ENCODE measurements around the gene GPATCH2. TPM values are rescaled to one million over a fixed set of nuclear protein-coding genes. Genes with fewer than 3 reads are reported as not detected.

The GPATCH2 gene
- total RNA-seq, 1 donor from 2014 or later, result 13.0 TPM

DNA sequence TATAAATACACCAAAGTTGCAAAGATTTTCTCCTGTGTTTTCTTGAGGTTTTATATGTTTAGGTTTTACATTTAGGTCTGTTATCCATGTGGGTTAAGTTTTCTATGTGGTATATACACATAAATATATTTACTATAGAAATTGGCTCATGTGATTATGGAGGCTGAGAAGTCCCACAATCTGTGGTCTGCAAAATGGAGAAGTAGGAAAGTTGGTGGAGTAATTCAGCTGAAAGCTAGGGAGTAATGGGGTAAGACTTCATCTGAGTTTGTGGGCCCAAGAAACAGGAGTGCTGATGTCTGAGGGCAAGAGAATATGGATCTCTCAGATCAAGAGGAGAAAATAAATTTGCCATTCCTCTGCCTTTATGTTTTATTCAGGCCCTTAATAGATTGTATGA is 146.0 kb downstream of the GPATCH2 start:
- H3K4me3 ChIP-seq (ENCODE audit: low read depth, low read length), result no peak overlapping the region
- no peak for DNase-seq (ENCODE audit: low read depth)
- TF ChIP-seq, protein P1, sequence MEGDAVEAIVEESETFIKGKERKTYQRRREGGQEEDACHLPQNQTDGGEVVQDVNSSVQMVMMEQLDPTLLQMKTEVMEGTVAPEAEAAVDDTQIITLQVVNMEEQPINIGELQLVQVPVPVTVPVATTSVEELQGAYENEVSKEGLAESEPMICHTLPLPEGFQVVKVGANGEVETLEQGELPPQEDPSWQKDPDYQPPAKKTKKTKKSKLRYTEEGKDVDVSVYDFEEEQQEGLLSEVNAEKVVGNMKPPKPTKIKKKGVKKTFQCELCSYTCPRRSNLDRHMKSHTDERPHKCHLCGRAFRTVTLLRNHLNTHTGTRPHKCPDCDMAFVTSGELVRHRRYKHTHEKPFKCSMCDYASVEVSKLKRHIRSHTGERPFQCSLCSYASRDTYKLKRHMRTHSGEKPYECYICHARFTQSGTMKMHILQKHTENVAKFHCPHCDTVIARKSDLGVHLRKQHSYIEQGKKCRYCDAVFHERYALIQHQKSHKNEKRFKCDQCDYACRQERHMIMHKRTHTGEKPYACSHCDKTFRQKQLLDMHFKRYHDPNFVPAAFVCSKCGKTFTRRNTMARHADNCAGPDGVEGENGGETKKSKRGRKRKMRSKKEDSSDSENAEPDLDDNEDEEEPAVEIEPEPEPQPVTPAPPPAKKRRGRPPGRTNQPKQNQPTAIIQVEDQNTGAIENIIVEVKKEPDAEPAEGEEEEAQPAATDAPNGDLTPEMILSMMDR (conservative IDR thresholded peaks at IDR 0.05; ENCODE audit: low read depth, low read length), result no peak

DNA sequence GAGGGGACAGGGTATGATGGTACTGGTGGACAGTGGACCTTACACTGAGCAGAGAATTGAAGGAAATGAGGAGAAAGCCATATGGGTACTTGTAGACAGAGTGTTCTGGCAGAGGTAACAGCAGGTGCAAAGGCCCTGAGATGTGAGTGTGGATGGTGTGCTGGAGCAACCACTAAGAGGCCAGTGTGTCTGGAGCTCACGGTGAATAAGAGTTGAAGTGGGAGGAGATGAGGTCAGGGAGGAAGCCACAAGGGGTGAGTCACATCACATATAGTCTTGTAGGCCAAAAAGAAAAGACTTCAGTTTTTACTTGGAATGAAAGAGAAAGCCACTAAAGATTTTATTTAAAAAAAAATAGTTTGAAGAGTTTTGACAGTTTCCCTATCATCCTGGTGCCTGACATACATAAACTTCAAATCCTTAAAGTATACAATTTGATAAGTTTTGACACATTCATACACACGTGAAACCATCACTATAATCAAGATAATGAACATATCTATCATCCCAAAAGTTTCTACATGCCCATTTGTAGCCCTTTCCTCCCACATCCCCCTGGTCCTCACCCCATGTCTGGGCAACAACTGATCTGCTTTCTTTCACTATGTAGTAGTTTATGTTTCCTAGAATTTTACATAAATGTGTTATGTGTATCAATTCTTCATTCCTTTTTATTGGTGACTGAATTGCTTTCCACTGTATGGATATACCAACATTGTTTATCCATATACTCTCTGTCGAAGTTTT is 148.4 kb downstream of the GPATCH2 start:
- TF ChIP-seq, protein P1 (conservative IDR thresholded peaks at IDR 0.05; ENCODE audit: low read depth, low read length), result no peak
- H3K4me3 ChIP-seq (ENCODE audit: low read depth, low read length), result no peak overlapping the region
- peak; percentile 29 for DNase-seq (ENCODE audit: low read depth)

DNA sequence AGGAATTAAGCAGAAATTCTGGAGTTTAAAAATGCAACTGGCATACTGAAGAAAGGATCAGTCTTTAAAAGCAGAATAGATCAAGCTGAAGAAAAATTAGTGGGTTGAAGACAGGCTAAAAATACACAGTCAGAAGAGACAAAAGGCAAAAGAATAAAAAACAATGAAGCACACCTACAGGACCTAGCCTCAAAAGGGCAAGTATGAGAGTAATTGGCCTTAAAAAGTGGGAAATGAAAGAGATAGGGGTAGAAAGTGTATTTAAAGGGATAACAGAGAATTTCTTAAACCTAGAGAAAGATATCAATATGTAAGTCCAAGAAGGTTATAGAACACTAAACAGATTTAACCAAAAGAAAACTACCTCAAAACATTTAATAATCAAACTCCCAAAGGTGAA is 152.4 kb downstream of the GPATCH2 start:
- no peak overlapping the region for H3K4me3 ChIP-seq (ENCODE audit: low read depth, low read length)
- DNase-seq (ENCODE audit: low read depth), result no peak
- TF ChIP-seq, protein P1 (conservative IDR thresholded peaks at IDR 0.05; ENCODE audit: low read depth, low read length), result no peak

DNA sequence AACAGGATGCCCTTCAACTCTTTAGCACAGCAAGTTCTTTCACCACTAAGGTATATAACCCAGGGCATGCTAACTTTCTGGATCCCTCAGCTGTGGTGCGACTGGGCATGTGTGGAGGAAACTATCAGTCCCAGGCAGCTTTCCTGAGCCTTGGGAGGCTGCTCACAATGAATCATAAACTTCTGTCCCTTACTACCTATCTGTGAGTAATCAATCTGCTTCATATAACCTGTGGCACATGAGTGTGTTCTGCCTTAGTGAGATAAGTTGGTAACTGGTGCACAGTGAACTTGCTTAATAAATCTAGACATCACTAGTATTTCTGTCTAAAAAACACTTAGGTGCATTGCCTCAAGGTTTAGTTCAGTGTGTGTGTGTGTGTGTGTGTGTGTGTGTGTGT is 158.0 kb downstream of the GPATCH2 start:
- TF ChIP-seq, protein P1 (conservative IDR thresholded peaks at IDR 0.05; ENCODE audit: low read depth, low read length), result no peak
- H3K4me3 ChIP-seq (ENCODE audit: low read depth, low read length), result no peak overlapping the region
- DNase-seq (ENCODE audit: low read depth), result no peak

DNA sequence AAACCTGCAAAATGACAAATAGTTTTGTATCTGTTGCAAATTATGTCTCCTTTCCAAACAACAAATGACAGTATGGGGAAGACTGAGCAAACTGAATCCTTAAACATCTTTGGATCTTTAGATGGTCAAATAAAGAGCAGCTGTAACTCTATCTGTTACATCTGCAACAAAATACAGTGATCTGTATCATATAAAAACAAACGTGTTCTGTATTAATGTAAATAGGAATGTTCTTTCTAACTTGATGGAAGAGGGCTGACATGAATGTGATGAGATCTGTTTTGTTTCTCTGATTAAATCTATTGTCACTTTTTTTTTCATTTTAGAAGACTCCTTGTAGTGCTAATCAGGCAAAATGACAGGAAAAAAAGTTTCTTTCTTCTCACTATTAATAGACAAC is 159.5 kb downstream of the GPATCH2 start:
- DNase-seq (ENCODE audit: low read depth), result no peak
- H3K4me3 ChIP-seq (ENCODE audit: low read depth, low read length), result no peak overlapping the region
- TF ChIP-seq, protein P1 (conservative IDR thresholded peaks at IDR 0.05; ENCODE audit: low read depth, low read length), result no peak

DNA sequence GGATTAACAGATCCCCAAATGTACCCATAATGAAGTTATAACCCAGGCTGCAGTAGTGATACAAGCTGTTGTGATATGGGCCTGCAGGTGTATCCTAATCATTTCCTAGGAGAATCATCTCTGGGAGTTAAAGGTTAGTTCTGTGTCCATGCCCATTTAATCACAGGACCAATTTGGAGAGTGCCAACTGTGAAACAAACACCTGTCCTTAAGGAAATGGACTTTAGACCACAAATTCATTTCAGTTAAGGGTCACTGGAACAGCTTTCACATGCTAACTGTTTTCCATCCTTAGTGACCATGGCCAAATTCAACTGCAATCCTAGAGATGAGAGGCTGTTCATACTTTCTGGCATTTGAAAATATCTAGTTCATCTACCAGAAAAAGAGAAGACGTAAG is 160.9 kb downstream of the GPATCH2 start:
- TF ChIP-seq, protein P1 (conservative IDR thresholded peaks at IDR 0.05; ENCODE audit: low read depth, low read length), result no peak
- H3K4me3 ChIP-seq (ENCODE audit: low read depth, low read length), result no peak overlapping the region
- no peak for DNase-seq (ENCODE audit: low read depth)

DNA sequence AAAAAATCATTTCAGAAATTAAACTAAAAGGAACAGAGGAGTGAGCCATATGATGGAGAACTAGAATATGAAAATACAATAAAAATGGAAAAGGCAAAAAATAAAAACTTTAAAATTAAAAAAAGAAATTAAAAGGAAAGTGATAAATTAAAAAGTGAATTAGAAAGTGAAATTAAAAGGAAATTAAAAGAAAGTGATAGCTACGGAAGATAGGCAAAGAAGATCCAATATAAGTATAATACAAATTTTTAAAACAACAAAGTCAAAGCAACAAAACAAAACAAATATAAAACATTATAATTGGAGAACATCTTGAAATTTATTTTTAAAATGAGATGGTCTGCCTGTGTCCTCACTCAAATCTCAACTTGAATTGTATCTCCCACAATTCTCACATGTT is 165.8 kb downstream of the GPATCH2 start:
- no peak for DNase-seq (ENCODE audit: low read depth)
- no peak overlapping the region for H3K4me3 ChIP-seq (ENCODE audit: low read depth, low read length)
- TF ChIP-seq, protein P1 (conservative IDR thresholded peaks at IDR 0.05; ENCODE audit: low read depth, low read length), result no peak
